Effector CD4-positive, alpha-beta T cell (primary cell): ENCODE results near the gene TLK2.

ENCODE experiments used
- DNase-seq: peaks from one replicate; pipeline ENCODE4 v3.0.0-alpha.2; 2020

Gene TLK2

GRCh38 chr17:62630365-62631085 lies 151.9 kb downstream of the TLK2 start:
- DNase-seq: no peak

- no peak for DNase-seq
Measured at GRCh38 chr17:62631086-62631935, 152.7 kb downstream of the TLK2 start.

GRCh38 chr17:62631936-62632924 lies 153.6 kb downstream of the TLK2 start:
- DNase-seq: no peak

GRCh38 chr17:62637809-62638208 lies 159.2 kb downstream of the TLK2 start:
- DNase-seq: no peak

GRCh38 chr17:62641153-62641552 lies 162.5 kb downstream of the TLK2 start:
- no peak for DNase-seq

GRCh38 chr17:62641951-62642350 lies 163.3 kb downstream of the TLK2 start:
- no peak for DNase-seq

- DNase-seq: no peak
Measured at GRCh38 chr17:62643496-62643895, 164.9 kb downstream of the TLK2 start.

GRCh38 chr17:62644487-62645173 lies 166.0 kb downstream of the TLK2 start:
- DNase-seq: no peak

GRCh38 chr17:62648251-62648955 lies 169.8 kb downstream of the TLK2 start:
- DNase-seq: no peak

- no peak for DNase-seq
Measured at GRCh38 chr17:62648956-62649294, 170.3 kb downstream of the TLK2 start.

GRCh38 chr17:62649570-62649969 lies 170.9 kb downstream of the TLK2 start:
- DNase-seq: no peak

GRCh38 chr17:62650587-62650986 lies 172.0 kb downstream of the TLK2 start:
- DNase-seq: no peak

GRCh38 chr17:62652251-62653001 lies 173.8 kb downstream of the TLK2 start:
- no peak for DNase-seq

- peak; percentile 15 for DNase-seq
Measured at GRCh38 chr17:62653002-62653825, 174.6 kb downstream of the TLK2 start.

- DNase-seq: no peak
Measured at GRCh38 chr17:62653826-62654761, 175.5 kb downstream of the TLK2 start.

- DNase-seq: no peak
Measured at GRCh38 chr17:62655656-62656055, 177.0 kb downstream of the TLK2 start.

- DNase-seq: no peak
Measured at GRCh38 chr17:62656446-62656845, 177.8 kb downstream of the TLK2 start.

- DNase-seq: no peak
Measured at GRCh38 chr17:62657145-62657665, 178.6 kb downstream of the TLK2 start.

- no peak for DNase-seq
Measured at GRCh38 chr17:62657690-62658089, 179.1 kb downstream of the TLK2 start.
